IMR-90 (cell line): ENCODE measurements around the gene MIB1. TPM values are rescaled to one million over a fixed set of nuclear protein-coding genes. Genes with fewer than 3 reads are reported as not detected.

Source experiments
- ATAC-seq: fragments of 200-7000 bp; cut with Tn5 transposase; 2 replicates; pipeline ENCODE4 v1.9.1; 2020; ENCODE audit warnings: low read depth, mild to moderate bottlenecking, moderate library complexity
- BruUV-seq: library from RNA; stranded (reverse); fragments of 400-500 nt; replicated peaks from 2 replicates; lab custom pipeline; 2021; lab: Mats Ljungman, UMichigan
- CTCF ChIA-PET: fragments of 300-600 bp; formaldehyde crosslinking; extraction: SDS; loops from one replicate; lab custom pipeline; 2021; ENCODE audit warnings: antibody characterized with exemption; lab: Yijun Ruan, JAX
- POLR2A ChIA-PET: fragments of 300-600 bp; sonication (Branson Sonifier 250); formaldehyde crosslinking; loops from one replicate; lab custom pipeline; 2022; ENCODE audit warnings: antibody characterized with exemption; ENCODE audit not compliant: unreplicated experiment; lab: Charles Lee
- DNase-seq: peaks from one replicate; pipeline ENCODE4 v3.0.0; 2013
- H2AFZ ChIP-seq: replicated peaks from 2 replicates; pipeline ENCODE3; 2013; ENCODE audit warnings: low read length, mild to moderate bottlenecking; ENCODE audit not compliant: poor library complexity
- H2AK5ac ChIP-seq: 2 replicates; pipeline ENCODE4 v1.6.1; 2013; ENCODE audit warnings: low read depth, low read length, inconsistent platforms
- H2AK9ac ChIP-seq: replicated peaks from 2 replicates; pipeline ENCODE3; 2013; ENCODE audit warnings: mild to moderate bottlenecking, low read depth, low read length, moderate library complexity; ENCODE audit not compliant: poor library complexity
- H2BK120ac ChIP-seq: 2 replicates; pipeline ENCODE4 v1.6.1; 2013; ENCODE audit warnings: low read depth, low read length, inconsistent platforms
- H2BK15ac ChIP-seq: 3 replicates; pipeline ENCODE4 v1.6.1; 2013; ENCODE audit warnings: low read depth, low read length, inconsistent platforms
- H2BK20ac ChIP-seq: 2 replicates; pipeline ENCODE4 v1.6.1; 2013; ENCODE audit warnings: low read depth, mild to moderate bottlenecking, inconsistent platforms, low read length, moderate library complexity
- H2BK5ac ChIP-seq: 2 replicates; pipeline ENCODE4 v1.6.1; 2013; ENCODE audit warnings: mild to moderate bottlenecking, low read depth, low read length, inconsistent platforms; ENCODE audit not compliant: poor library complexity, severe bottlenecking
- H3K14ac ChIP-seq: replicated peaks from 2 replicates; pipeline ENCODE4 v1.6.1; 2013; ENCODE audit warnings: low read depth, low read length, inconsistent platforms
- H3K18ac ChIP-seq: 2 replicates; pipeline ENCODE4 v1.6.1; 2013; ENCODE audit warnings: low read depth, low read length, control low read depth
- H3K23ac ChIP-seq: 2 replicates; pipeline ENCODE4 v1.6.1; 2013; ENCODE audit warnings: low read depth, low read length, inconsistent platforms
- H3K27ac ChIP-seq: 2 replicates; pipeline ENCODE4 v1.5.1; 2013; ENCODE audit warnings: mild to moderate bottlenecking, control low read depth, low read length; ENCODE audit not compliant: insufficient read depth
- H3K27me3 ChIP-seq: 2 replicates; pipeline ENCODE4 v1.6.1; 2013; ENCODE audit warnings: low read length; ENCODE audit not compliant: control insufficient read depth, insufficient read depth
- H3K36me3 ChIP-seq: 2 replicates; pipeline ENCODE4 v1.6.1; 2013; ENCODE audit warnings: low read length, mixed read lengths; ENCODE audit not compliant: control insufficient read depth, insufficient read depth
- H3K4ac ChIP-seq: 2 replicates; pipeline ENCODE4 v1.6.1; 2013; ENCODE audit warnings: low read depth, low read length, inconsistent platforms
- H3K4me1 ChIP-seq: 2 replicates; pipeline ENCODE4 v1.6.1; 2013; ENCODE audit warnings: low read length, mixed read lengths; ENCODE audit not compliant: control insufficient read depth, insufficient read depth
- H3K4me2 ChIP-seq: 2 replicates; pipeline ENCODE4 v1.6.1; 2013; ENCODE audit warnings: low read depth, mild to moderate bottlenecking, control low read depth, low read length, moderate library complexity
- H3K4me3 ChIP-seq: 2 replicates; pipeline ENCODE4 v1.5.1; 2013; ENCODE audit warnings: low read depth, mild to moderate bottlenecking, control low read depth, low read length, moderate library complexity; ENCODE audit not compliant: insufficient read depth
- H3K56ac ChIP-seq: 2 replicates; pipeline ENCODE4 v1.6.1; 2013; ENCODE audit warnings: low read length, inconsistent platforms; ENCODE audit not compliant: insufficient read depth; ENCODE audit errors: extremely low read depth
- H3K79me1 ChIP-seq, 2 experiments: 2 replicates each; pipeline ENCODE4 v1.6.1; 2013; ENCODE audit warnings: low read length in 2 of 2, inconsistent platforms in 1 of 2, low read depth in 1 of 2
- H3K9ac ChIP-seq: 2 replicates; pipeline ENCODE4 v1.6.1; 2013; ENCODE audit warnings: low read depth, low read length, control low read depth
- H3K9me1 ChIP-seq: 2 replicates; pipeline ENCODE4 v1.6.1; 2013; ENCODE audit warnings: low read length, inconsistent platforms; ENCODE audit not compliant: insufficient read depth
- H3K9me3 ChIP-seq: 2 replicates; pipeline ENCODE4 v1.6.1; 2013; ENCODE audit warnings: low read length; ENCODE audit not compliant: control insufficient read depth, insufficient read depth
- H4K20me1 ChIP-seq: 2 replicates; pipeline ENCODE4 v1.6.1; 2013; ENCODE audit warnings: low read length, inconsistent platforms; ENCODE audit not compliant: insufficient read depth
- H4K5ac ChIP-seq: 2 replicates; pipeline ENCODE4 v1.6.1; 2013; ENCODE audit warnings: mild to moderate bottlenecking, low read depth, low read length, control low read depth
- H4K8ac ChIP-seq, 2 experiments: 2 replicates each; pipeline ENCODE4 v1.6.1; 2013; ENCODE audit warnings: low read depth in 2 of 2, low read length in 2 of 2, control low read depth in 1 of 2, inconsistent platforms in 1 of 2
- H4K91ac ChIP-seq: 2 replicates; pipeline ENCODE4 v1.6.1; 2013; ENCODE audit warnings: low read depth, low read length, inconsistent platforms; ENCODE audit not compliant: insufficient read depth
- BHLHE40 ChIP-seq: fragments of 150-350 bp; IDR thresholded peaks from 2 replicates; pipeline ENCODE4 v1.6.1; 2016; ENCODE audit warnings: mild to moderate bottlenecking, low read depth, low read length
- CEBPB ChIP-seq: IDR thresholded peaks from 2 replicates; pipeline ENCODE4 v1.6.1; 2012; ENCODE audit warnings: low read depth, low read length, improper control_type of control experiment
- CHD1 ChIP-seq: IDR thresholded peaks from 2 replicates; pipeline ENCODE4 v1.6.1; 2012; ENCODE audit warnings: low read depth, low read length, improper control_type of control experiment
- ELK1 ChIP-seq: fragments of 150-350 bp; IDR thresholded peaks from 2 replicates; pipeline ENCODE4 v1.6.1; 2016; ENCODE audit warnings: low read depth, mild to moderate bottlenecking, low read length, moderate library complexity, borderline replicate concordance
- FOS ChIP-seq: fragments of 150-350 bp; IDR thresholded peaks from 2 replicates; pipeline ENCODE4 v1.6.1; 2016; ENCODE audit warnings: low read depth, low read length
- MAZ ChIP-seq: IDR thresholded peaks from 2 replicates; pipeline ENCODE4 v1.6.1; 2012; ENCODE audit warnings: low read depth, mild to moderate bottlenecking, low read length, improper control_type of control experiment, moderate library complexity, borderline replicate concordance
- MXI1 ChIP-seq: IDR thresholded peaks from 2 replicates; pipeline ENCODE4 v1.6.1; 2012; ENCODE audit warnings: low read depth, mild to moderate bottlenecking, low read length, moderate library complexity, borderline replicate concordance
- NFE2L2 ChIP-seq: fragments of 150-350 bp; IDR thresholded peaks from 2 replicates; pipeline ENCODE4 v1.6.1; 2016; ENCODE audit warnings: low read depth, mild to moderate bottlenecking, low read length
- POLR2A ChIP-seq: IDR thresholded peaks from 2 replicates; pipeline ENCODE4 v1.6.1; 2012; ENCODE audit warnings: mild to moderate bottlenecking, low read depth, low read length
- RAD21 ChIP-seq: IDR thresholded peaks from 2 replicates; pipeline ENCODE4 v1.6.1; 2012; ENCODE audit warnings: low read length, improper control_type of control experiment
- RCOR1 ChIP-seq: IDR thresholded peaks from 2 replicates; pipeline ENCODE4 v1.6.1; 2012; ENCODE audit warnings: mild to moderate bottlenecking, low read length, improper control_type of control experiment; ENCODE audit not compliant: insufficient replicate concordance
- RFX5 ChIP-seq: IDR thresholded peaks from 2 replicates; pipeline ENCODE4 v1.8.0; 2012; ENCODE audit warnings: low read depth, mild to moderate bottlenecking, low read length, moderate library complexity
- SMC3 ChIP-seq: fragments of 150-350 bp; IDR thresholded peaks from 2 replicates; pipeline ENCODE4 v1.6.1; 2016; ENCODE audit warnings: low read depth, mild to moderate bottlenecking, antibody characterized with exemption, low read length, moderate library complexity
- whole genome bisulfite sequencing, 2 experiments: methylation state at CpG; one replicate each; pipeline versions ENCODE4 v1.1.5 to v1.1.7; 2013; ENCODE audit warnings: missing lambda C conversion rate in 2 of 2; ENCODE audit not compliant: insufficient read length in 1 of 2; ENCODE audit errors: extremely low coverage in 2 of 2; 5-methylcytosine and 5-hydroxymethylcytosine counted together
- dilution Hi-C: fragments of 300-500 bp; cut with HindIII; formaldehyde crosslinking; loops from one replicate; pipeline ENCODE4 v1.14.3; 2018; ENCODE audit warnings: low sequenced_read_pairs; ENCODE audit not compliant: unreplicated experiment
- in situ Hi-C: fragments of 300-500 bp; cut with MboI; formaldehyde crosslinking; loops from 3 replicates; pipeline ENCODE4 v1.14.3; 2019; ENCODE audit warnings: low sequenced_read_pairs, inconsistent platforms, mixed read lengths
- intact Hi-C: fragments of 100-400 bp; cut with micrococcal nuclease; formaldehyde crosslinking; loops from 2 replicates; pipeline ENCODE4 v1.10.0; 2022
- polyA plus RNA-seq, 3 experiments: library from polyadenylated mRNA; depleted of rRNA; stranded (reverse); fragments of >200 nt; gene quantifications; 2 replicates each; pipeline ENCODE4 v1.2.3, GENCODE V29; 2012; ENCODE audit warnings: low replicate concordance in 1 of 3
- total RNA-seq: library from RNA; depleted of rRNA; stranded (reverse); fragments of >200 nt; gene quantifications from 2 replicates; pipeline ENCODE4 v1.2.3, GENCODE V29; 2012
- TF ChIP-seq, protein P1 (sequence below): conservative IDR thresholded peaks from 2 replicates; pipeline ENCODE4 v1.5.1; 2012; ENCODE audit warnings: mild to moderate bottlenecking, low read depth, low read length, improper control_type of control experiment
- TF ChIP-seq, protein P2 (sequence below): fragments of 150-350 bp; IDR thresholded peaks from 2 replicates; pipeline ENCODE4 v1.6.1; 2017; ENCODE audit warnings: mild to moderate bottlenecking, antibody characterized with exemption, low read length, low read depth

The MIB1 gene
- total and polyA plus RNA-seq, 2 of the 4 experiments (the other 2 are of a cell fraction): 5.9 to 80.1 TPM

DNA sequence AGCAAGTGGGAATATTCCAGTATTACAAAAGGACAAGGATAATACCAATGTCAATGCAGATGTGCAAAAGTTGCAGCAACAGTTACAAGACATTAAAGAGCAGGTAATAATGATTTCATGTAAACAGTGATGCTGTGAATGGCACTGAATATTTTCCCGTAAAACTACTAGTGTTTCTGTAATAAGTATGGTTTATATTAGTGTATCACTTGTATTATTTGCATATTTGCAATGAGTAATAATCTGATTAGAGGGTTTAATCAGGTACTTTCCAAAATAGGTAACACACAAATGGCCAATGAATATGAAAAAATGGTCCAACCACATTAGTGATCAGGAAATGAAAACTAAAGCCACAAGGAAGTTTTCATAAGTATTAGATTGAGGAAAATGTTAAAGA, 118.0 kb downstream of the MIB1 start:
- CTCF ChIA-PET: no interaction called here
- WGBS, 2 experiments: no CpG with 5 or more reads among the region's 1 CpG
- ATAC-seq: no peak
- no peak for DNase-seq
- no peak overlapping the region for H3K4me2 ChIP-seq
- no peak overlapping the region for H2BK120ac ChIP-seq
- no peak overlapping the region for H3K27ac ChIP-seq
- no peak overlapping the region for H2AFZ ChIP-seq
- H3K14ac ChIP-seq: no peak overlapping the region
- no peaks in the 10 kb centered on the region for H4K20me1 ChIP-seq
- H4K8ac ChIP-seq: no peak overlapping the region
- no peak overlapping the region for H3K56ac ChIP-seq
- H3K27me3 ChIP-seq: no peaks in the 10 kb centered on the region
- H2AK9ac ChIP-seq: no peak overlapping the region
- H4K5ac ChIP-seq: no peak overlapping the region
- no peak overlapping the region for H3K4ac ChIP-seq
- no peaks in the 10 kb centered on the region for H3K4me1 ChIP-seq
- H3K23ac ChIP-seq: no peak overlapping the region
- no peak overlapping the region for H3K18ac ChIP-seq
- H2BK15ac ChIP-seq: no peak overlapping the region
- H3K9me3 ChIP-seq: no peaks in the 10 kb centered on the region
- TF ChIP-seq RAD21 (no peak), CHD1 (no peak), MAZ (no peak), RCOR1 (no peak), MXI1 (no peak), ELK1 (no peak), RFX5 (no peak), SMC3 (no peak), BHLHE40 (no peak), FOS (no peak), POLR2A (no peak), CEBPB (no peak), NFE2L2 (no peak)
- TF ChIP-seq, protein P1, sequence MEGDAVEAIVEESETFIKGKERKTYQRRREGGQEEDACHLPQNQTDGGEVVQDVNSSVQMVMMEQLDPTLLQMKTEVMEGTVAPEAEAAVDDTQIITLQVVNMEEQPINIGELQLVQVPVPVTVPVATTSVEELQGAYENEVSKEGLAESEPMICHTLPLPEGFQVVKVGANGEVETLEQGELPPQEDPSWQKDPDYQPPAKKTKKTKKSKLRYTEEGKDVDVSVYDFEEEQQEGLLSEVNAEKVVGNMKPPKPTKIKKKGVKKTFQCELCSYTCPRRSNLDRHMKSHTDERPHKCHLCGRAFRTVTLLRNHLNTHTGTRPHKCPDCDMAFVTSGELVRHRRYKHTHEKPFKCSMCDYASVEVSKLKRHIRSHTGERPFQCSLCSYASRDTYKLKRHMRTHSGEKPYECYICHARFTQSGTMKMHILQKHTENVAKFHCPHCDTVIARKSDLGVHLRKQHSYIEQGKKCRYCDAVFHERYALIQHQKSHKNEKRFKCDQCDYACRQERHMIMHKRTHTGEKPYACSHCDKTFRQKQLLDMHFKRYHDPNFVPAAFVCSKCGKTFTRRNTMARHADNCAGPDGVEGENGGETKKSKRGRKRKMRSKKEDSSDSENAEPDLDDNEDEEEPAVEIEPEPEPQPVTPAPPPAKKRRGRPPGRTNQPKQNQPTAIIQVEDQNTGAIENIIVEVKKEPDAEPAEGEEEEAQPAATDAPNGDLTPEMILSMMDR: no peak
- TF ChIP-seq, protein P2, sequence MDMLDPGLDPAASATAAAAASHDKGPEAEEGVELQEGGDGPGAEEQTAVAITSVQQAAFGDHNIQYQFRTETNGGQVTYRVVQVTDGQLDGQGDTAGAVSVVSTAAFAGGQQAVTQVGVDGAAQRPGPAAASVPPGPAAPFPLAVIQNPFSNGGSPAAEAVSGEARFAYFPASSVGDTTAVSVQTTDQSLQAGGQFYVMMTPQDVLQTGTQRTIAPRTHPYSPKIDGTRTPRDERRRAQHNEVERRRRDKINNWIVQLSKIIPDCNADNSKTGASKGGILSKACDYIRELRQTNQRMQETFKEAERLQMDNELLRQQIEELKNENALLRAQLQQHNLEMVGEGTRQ: no peak
- no peak overlapping the region for H4K91ac ChIP-seq
- H3K79me1 ChIP-seq: peaks cover 2 to 3% of the 10 kb centered on the region in 2 experiments; a peak in 1 of 4 replicates
- H3K4me3 ChIP-seq: no peak overlapping the region
- no peak overlapping the region for H3K9ac ChIP-seq
- dilution Hi-C loops: no loop called here
- no peak overlapping the region for H2AK5ac ChIP-seq
- H3K9me1 ChIP-seq: no peaks in the 10 kb centered on the region; the same call in 1 of the 2 replicates
- peaks cover 23% of the 10 kb centered on the region for H3K36me3 ChIP-seq
- no peak overlapping the region for H2BK5ac ChIP-seq
- intact Hi-C loops: loop anchor here (10.0 kb wide), 1 partner anchor 114 kb away; the partner anchor contains the start of gene MIB1
- POLR2A ChIA-PET: no interaction called here
- in situ Hi-C loops: no loop called here
- no peak overlapping the region for H2BK20ac ChIP-seq
- no TSS peak for BruUV-seq
